Brain microvascular endothelial cell (primary cell): ENCODE data around the gene TRAPPC12.

Experiments
- DNase-seq: peaks from one replicate; pipeline ENCODE4 v3.0.0-alpha.2; 2020
- H3K27ac ChIP-seq: fragments of 250-450 bp; sonication (Bioruptor Pico); 2 replicates; pipeline ENCODE4 v1.5.1; 2020; ENCODE audit warnings: mild to moderate bottlenecking, moderate library complexity
- H3K27me3 ChIP-seq: fragments of 250-450 bp; sonication (Bioruptor Pico); replicated peaks from 2 replicates; pipeline ENCODE4 v1.5.1; 2020; ENCODE audit warnings: mild to moderate bottlenecking
- H3K36me3 ChIP-seq: fragments of 250-450 bp; sonication (Bioruptor Pico); replicated peaks from 2 replicates; pipeline ENCODE4 v1.5.1; 2020; ENCODE audit warnings: mild to moderate bottlenecking
- H3K4me3 ChIP-seq: 2 replicates; pipeline ENCODE4 v1.5.1; 2011; ENCODE audit warnings: low read depth, mild to moderate bottlenecking, control low read depth, low read length, moderate library complexity
- in situ Hi-C: cut with HindIII; loops from 2 replicates; pipeline ENCODE4 v1.10.0; 2017; ENCODE audit warnings: low sequenced_read_pairs, low pct_ligation_motif_present
- TF ChIP-seq, protein P1 (sequence below): IDR thresholded peaks from 2 replicates; pipeline ENCODE4 v1.5.1; 2011; ENCODE audit warnings: low read depth, mild to moderate bottlenecking, moderate library complexity, low read length, control low read depth, inconsistent platforms; ENCODE audit errors: missing control alignments

Gene TRAPPC12

DNA sequence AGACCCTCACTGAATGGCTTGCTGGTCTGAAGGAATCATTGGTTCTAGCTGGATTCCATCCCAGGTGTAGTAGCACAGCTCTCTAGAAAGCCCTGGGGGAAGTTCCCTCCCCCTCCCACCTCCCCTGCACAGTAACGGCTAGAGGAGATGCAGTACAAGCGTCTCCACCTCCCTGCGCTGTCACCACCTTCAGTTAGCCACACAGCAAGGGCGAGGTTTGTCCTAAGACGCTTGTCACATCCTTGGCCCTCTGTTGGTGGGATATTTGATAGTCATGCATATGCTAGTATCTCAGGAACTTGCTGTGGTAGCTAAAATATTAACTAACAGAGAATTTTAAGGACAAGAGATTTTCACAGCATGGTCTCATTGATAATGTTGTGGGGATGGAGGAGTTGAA lies 19.4 kb downstream of the TRAPPC12 start:
- Histone ChIP-seq H3K36me3 (peaks cover 22% of the 10 kb centered on the region), H3K27me3 (no peaks in the 10 kb centered on the region), H3K27ac (no peak overlapping the region), H3K4me3 (no peak overlapping the region)
- TF ChIP-seq, protein P1, sequence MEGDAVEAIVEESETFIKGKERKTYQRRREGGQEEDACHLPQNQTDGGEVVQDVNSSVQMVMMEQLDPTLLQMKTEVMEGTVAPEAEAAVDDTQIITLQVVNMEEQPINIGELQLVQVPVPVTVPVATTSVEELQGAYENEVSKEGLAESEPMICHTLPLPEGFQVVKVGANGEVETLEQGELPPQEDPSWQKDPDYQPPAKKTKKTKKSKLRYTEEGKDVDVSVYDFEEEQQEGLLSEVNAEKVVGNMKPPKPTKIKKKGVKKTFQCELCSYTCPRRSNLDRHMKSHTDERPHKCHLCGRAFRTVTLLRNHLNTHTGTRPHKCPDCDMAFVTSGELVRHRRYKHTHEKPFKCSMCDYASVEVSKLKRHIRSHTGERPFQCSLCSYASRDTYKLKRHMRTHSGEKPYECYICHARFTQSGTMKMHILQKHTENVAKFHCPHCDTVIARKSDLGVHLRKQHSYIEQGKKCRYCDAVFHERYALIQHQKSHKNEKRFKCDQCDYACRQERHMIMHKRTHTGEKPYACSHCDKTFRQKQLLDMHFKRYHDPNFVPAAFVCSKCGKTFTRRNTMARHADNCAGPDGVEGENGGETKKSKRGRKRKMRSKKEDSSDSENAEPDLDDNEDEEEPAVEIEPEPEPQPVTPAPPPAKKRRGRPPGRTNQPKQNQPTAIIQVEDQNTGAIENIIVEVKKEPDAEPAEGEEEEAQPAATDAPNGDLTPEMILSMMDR = peak; percentile 5
- DNase-seq = no peak
- in situ Hi-C loops = no loop called here

DNA sequence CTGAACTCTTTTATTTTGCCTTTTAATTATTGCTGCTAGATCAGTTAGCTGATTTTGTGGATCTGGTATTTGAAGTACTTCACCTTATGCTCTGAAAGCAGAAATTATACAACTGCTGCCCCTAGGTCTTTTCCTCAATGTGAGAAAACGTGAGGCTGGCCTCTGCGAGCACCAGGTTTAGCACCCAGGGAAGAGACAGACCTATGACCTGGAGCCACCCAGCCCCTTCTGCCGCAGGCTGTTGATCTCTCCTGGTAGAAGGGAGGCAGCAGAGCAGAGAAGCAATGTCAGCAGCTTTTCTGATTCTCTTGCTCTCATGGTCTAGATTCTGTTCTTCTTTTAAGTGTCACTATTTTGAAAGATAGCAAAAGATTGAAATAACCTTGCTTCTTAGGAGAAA lies 19.9 kb downstream of the TRAPPC12 start:
- Histone ChIP-seq H3K36me3 (peaks cover 18% of the 10 kb centered on the region), H3K4me3 (no peak overlapping the region), H3K27ac (no peak overlapping the region), H3K27me3 (no peaks in the 10 kb centered on the region)
- no peak for DNase-seq
- in situ Hi-C loops = no loop called here
- TF ChIP-seq, protein P1 = no peak

DNA sequence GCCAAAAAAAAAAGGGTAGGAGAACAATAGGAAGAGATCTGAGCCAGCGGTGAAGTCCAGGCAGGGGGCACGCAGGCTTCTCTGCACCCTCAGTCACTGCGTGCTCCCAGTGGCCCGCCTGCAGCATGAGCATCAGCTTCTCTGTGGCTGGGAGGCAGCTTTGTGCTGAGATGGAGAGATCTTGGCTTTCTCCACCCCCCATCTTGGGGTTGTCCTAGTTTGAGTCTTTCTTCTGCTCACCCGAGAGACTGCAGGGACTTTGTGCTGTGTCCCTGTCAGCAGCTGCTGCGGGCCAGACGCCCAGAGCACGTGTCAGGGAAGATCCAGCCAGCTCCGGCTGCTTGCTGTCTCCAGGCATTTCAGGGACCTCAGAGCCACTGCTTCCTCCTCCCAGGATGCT lies 20.3 kb downstream of the TRAPPC12 start:
- in situ Hi-C loops = no loop called here
- TF ChIP-seq, protein P1 = no peak
- peaks cover 18% of the 10 kb centered on the region for H3K36me3 ChIP-seq
- H3K4me3 ChIP-seq = no peak overlapping the region
- H3K27me3 ChIP-seq = no peaks in the 10 kb centered on the region
- H3K27ac ChIP-seq = no peak overlapping the region
- no peak for DNase-seq

GRCh38 chr2:3403587-3404334 lies 24.3 kb downstream of the TRAPPC12 start:
- no peak overlapping the region for H3K4me3 ChIP-seq
- H3K27me3 ChIP-seq = no peaks in the 10 kb centered on the region
- no peak for DNase-seq
- peaks cover 27% of the 10 kb centered on the region for H3K36me3 ChIP-seq
- H3K27ac ChIP-seq = no peak overlapping the region
- in situ Hi-C loops = no loop called here
- TF ChIP-seq, protein P1 = no peak

DNA sequence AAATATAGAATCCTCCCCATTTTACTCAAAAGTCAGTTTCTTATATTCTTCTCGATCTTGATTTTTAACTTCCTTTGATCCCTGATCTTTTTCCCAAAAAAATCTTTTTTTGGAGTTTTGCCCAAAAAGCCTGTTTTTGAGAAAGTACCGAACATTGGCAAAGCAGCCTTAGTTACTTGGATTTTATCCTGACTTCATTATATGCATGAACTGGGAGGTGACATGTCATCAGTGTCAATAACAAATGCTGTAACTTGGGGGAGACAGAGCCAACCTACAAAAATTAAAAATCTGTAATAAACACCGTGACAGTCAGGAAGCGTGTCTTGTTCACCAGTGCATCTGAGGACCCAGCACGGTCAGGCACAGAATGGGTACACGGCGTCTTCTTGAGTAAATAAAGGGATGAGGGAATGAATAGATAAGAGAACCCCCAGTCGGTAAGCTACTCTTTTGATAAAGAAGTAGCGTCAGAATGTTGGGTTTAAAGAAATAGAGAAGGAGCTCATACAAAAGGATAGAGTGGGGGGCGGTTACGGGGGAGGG lies 24.9 kb downstream of the TRAPPC12 start:
- in situ Hi-C loops = no loop called here
- H3K4me3 ChIP-seq = no peak overlapping the region
- H3K27ac ChIP-seq = no peak overlapping the region
- H3K27me3 ChIP-seq = no peaks in the 10 kb centered on the region
- DNase-seq = no peak
- H3K36me3 ChIP-seq = peaks cover 27% of the 10 kb centered on the region
- TF ChIP-seq, protein P1 = no peak
